ENCODE measurements around the gene ERBB4. TPM values are rescaled to one million over a fixed set of nuclear protein-coding genes. Genes with fewer than 3 reads are reported as not detected.
"Not testable (repeated sequence)": the region's sequence is repeated elsewhere in the genome, so short reads cannot be mapped to it uniquely, and the experiment has no call there.

ERBB4 gene
- total RNA-seq, 1 donor from 2014 or later = 2.1 TPM

DNA sequence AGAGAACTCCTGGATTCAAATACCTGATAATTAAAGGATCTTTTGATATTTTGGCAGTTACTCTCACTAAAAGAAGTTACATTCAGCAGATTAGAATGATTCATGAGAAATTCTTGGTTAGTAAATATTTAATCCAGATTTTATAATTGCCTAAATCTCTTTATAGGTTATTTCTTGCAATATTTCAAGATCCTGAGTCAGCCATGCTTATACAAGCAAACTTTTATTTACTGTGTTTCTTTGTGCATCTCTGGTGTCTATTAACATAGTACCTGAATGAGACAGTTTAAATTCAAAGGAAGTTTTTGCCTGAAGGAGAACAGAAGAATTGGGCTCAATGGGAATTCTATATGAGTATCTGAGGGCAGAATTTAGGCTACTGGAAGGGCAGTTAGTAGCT lies 249.3 kb downstream of the ERBB4 start:
- no peak for DNase-seq

- DNase-seq = no peak
Measured at GRCh38 chr2:212288308-212288707, 250.3 kb downstream of the ERBB4 start.

DNA sequence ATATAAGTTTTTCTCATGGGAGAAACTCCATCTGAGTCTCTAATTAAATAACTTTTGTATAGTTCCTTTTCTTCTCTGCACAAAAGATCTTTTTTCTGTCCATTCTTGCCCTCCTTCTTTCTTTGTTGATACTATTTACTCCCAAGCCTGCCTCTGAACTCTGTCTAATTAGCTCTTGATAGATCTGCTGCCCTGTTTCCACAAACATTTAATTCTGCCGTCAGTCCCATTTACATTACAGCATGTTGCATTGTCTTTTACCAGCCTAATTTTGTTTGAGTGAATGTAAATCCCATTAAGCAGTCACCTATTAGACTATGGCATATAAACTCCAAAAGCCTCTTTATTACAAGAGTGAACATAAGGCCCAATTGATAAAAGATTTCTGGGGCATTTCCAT lies 254.4 kb downstream of the ERBB4 start:
- DNase-seq = no peak

GRCh38 chr2:212282671-212283261 lies 255.8 kb downstream of the ERBB4 start:
- no peak for DNase-seq

GRCh38 chr2:212276813-212277212 lies 261.8 kb downstream of the ERBB4 start:
- no peak for DNase-seq

GRCh38 chr2:212274215-212274614 lies 264.4 kb downstream of the ERBB4 start:
- DNase-seq = no peak

GRCh38 chr2:212271583-212271982 lies 267.0 kb downstream of the ERBB4 start:
- DNase-seq = no peak

- DNase-seq = no peak
Measured at GRCh38 chr2:212269005-212269404, 269.6 kb downstream of the ERBB4 start.

- no peak for DNase-seq
Measured at GRCh38 chr2:212266297-212266696, 272.3 kb downstream of the ERBB4 start.

GRCh38 chr2:212265777-212266176 lies 272.8 kb downstream of the ERBB4 start:
- DNase-seq = no peak

DNA sequence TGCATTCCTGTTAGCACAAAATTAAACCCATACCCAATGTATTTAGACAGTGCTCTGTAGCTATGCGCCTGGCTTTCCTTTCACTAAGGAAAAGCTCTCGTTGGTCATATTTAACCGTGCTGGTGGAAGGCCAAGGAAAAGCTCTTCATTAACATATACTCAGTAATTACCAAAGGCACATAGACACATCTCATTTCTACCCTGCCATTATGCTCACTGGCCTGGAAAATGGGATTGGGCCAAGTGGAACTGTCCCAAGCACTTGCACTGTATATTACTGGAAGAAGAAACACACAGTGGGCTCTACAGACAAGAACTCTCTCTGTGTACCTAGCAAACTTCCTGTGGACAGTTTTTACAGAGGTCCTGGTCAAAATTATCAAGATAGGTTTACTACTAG lies 274.4 kb downstream of the ERBB4 start:
- DNase-seq = no peak

DNA sequence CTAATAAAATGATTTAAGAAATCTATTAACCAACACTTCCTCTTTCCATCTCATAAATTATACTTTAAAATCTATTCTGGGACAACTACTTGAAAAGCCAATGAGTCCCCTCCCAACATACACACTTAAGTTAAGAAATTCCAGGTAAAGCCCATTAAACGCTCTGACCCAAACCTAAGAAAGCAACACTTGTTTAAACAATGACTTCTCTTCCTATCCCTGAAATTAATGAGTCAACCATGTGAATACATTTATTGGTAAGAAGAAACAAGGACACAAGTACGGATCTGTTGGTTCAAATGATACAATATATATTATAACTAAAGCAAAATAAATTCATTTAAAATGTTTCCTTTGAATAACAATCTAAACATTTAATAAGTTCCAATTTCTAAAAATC lies 279.4 kb downstream of the ERBB4 start:
- DNase-seq = no peak

GRCh38 chr2:212254339-212254738 lies 284.3 kb downstream of the ERBB4 start:
- no peak for DNase-seq

DNA sequence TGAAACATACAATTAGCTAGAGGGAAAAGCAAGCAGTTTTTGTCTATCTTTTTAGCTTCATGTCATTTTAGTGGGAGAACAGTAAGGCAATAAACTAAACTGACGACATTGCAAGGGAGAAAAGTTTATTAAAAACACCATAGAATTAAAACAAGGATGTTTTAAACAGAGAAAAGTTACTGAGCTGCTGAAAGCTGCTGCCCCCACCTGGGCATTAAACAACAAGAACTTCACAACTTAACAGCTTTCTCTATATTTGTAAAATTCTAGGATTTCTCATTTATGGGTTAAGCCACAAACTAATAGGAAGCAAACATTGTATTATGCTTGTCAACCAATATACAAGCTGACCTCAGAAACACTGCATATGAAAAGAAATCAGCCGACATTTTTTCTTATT lies 289.2 kb downstream of the ERBB4 start:
- no peak for DNase-seq

DNA sequence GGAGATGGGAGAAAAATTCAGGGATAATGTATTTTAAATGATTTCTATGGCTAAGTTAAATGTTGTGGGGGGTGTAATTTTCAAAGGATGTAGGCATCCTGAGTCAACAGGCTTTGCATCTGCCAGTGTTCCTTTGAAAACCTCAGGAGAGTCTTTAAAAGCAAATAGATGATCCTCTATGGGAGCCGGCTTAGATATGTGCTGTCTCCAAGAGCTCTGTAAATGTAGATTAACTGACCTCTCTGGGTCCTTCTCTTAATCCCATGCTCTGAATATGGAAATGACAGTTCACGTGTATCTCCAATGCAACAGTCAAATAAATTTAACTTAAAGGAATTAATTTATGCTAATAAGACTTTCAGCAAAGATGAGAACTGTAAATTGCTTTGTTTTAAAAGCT lies 292.7 kb downstream of the ERBB4 start:
- DNase-seq = no peak

DNA sequence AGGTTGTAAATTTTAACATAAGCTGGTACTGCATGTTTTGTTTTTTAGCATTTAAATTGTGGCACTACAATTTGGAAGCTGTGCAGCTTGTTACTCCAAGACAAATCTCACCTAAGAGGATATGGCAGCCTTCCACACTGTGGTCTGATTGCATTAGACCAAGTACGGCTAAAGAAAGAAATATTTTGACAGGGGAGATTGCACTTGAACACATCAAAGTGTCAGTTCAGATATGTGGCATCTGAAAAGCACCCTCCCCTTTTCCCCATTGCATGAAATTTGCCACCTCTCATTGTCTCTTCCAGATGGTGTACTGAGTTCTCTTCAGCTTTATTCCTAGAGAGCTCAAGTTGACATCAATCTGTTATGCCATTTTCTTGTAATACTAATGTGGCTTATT lies 295.9 kb downstream of the ERBB4 start:
- DNase-seq = no peak

DNA sequence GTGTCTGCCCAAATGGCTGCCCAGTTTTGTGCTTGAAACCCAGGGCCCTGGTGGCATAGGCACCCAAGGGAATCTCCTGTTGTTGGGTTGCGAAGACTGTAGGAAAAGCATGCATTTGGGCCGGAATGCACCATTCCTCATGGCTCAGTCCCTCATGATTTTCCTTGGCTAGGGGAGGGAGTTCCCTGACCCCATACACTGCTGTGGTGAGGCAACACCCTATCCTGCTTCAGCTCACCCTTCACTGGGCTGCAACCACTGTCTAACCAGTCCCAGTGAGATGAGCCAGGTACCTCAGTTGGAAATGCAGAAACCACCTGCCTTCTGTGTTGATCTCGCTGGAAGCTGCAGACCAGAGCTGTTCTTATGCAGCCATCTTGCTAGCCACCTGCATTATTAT lies 300.4 kb downstream of the ERBB4 start:
- DNase-seq = not testable (repeated sequence)

GRCh38 chr2:212237350-212238095 lies 301.1 kb downstream of the ERBB4 start:
- DNase-seq = no peak

- DNase-seq = no peak
Measured at GRCh38 chr2:212228743-212229171, 309.8 kb downstream of the ERBB4 start.

DNA sequence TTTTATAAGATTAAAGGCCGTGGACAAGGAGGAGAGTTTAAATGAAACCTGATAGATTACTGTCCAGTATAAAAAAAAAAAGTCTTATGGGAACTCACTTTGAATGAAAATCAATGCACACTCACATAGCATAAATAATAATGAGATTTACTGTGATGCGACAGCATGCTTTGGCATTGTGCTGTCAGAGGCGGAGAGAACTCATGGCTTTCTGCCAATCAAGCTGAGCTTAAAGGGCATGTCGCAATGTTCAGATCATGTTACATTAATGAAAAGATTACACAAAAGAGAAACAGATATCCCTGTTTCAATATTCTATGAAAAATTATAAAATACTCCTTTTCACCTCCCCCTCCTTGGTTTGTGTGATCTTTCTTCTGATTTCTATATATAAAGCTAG lies 310.8 kb downstream of the ERBB4 start:
- DNase-seq = peak; percentile 54

GRCh38 chr2:212226114-212226513 lies 312.5 kb downstream of the ERBB4 start:
- no peak for DNase-seq

GRCh38 chr2:212223696-212224095 lies 314.9 kb downstream of the ERBB4 start:
- DNase-seq = no peak

DNA sequence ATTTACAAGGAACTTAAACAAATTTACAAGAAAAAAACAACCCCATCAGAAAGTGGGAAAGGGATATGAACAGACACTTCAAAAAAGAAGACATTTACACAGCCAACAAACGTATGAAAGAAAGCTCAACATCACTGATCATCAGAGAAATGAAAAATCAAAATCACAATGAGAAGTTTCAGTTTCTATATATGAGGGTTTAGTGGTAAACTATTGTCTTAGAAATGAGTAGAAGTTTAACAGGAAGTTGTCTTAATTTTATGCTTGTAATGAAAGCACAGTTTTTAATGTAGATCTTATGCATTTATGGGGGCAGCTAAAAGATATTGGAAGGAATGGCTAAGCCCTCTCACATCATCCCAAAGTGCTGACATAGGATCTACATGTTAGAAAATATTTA lies 325.4 kb downstream of the ERBB4 start:
- DNase-seq = no peak

GRCh38 chr2:212208467-212208866 lies 330.1 kb downstream of the ERBB4 start:
- DNase-seq = no peak

All from skin of body (tissue), 2 donors.